Measurements from ENCODE around the gene PTPRT. TPM values are rescaled to one million over a fixed set of nuclear protein-coding genes. Genes with fewer than 3 reads are reported as not detected.

PTPRT gene
- total RNA-seq, 4 donors from 2014 or later = under 0.01 to 0.64 (median 0.40) TPM

- no peak for DNase-seq
- WGBS, 2 donors (ENCODE audit: low coverage in 1 of 2) = 90% methylated on average over 12 of the region's 12 CpGs; no CpG with 5 or more reads in 1 of the 2 donors
- in situ Hi-C loops (cut with MboI; ENCODE audit: low pct_ligation_motif_present in 1 of 4, low pct_unique_long_range_greater_than_20kb in 1 of 4, low sequenced_read_pairs in 3 of 4) = no loop called here
Measured at GRCh38 chr20:42102000-42102399, 1087.7 kb downstream of the PTPRT start.

DNA sequence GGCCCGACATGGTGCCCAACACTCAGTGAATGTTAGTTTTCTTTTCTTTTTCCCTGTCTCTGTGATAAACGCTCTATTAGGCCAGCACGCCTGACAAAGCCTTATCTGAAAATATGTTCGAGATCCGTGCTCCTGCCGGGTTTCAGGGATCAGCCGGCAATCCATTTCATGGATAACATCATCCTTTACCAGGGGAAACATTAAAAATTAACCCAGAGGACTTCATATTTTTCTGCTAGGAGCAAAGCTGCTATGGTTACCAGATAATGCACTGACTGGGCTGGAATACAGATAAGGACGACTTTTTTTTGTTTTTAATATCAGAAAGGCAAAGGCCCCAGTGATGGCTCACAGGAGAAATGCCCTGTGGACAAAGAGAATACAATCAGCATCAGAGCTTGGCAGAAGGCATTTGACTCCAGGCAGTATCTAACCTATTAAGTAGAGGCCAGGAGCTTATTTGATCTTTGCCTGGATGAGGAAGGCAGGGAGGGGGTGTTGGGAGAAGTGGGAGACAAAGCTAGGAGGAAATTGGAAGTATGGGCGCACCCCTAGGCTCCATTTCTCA is 1089.5 kb downstream of the PTPRT start:
- H3K27ac ChIP-seq = no peak overlapping the region
- 59 to 61% methylated on average over 8 to 9 of the region's 9 CpGs for WGBS, 2 donors (ENCODE audit: low coverage in 1 of 2)
- no peaks in the 10 kb centered on the region for H3K27me3 ChIP-seq
- no peaks in the 10 kb centered on the region for H3K9me3 ChIP-seq
- no peak overlapping the region for H3K4me3 ChIP-seq
- H3K36me3 ChIP-seq = no peaks in the 10 kb centered on the region
- intact Hi-C loops (cut with DNase I; ENCODE audit: low total_unique reads) = no loop called here
- no peak for DNase-seq
- in situ Hi-C loops (cut with MboI; ENCODE audit: low pct_ligation_motif_present in 1 of 4, low pct_unique_long_range_greater_than_20kb in 1 of 4, low sequenced_read_pairs in 3 of 4) = no loop called here
- no peaks in the 10 kb centered on the region for H3K4me1 ChIP-seq
- TF ChIP-seq EP300 (IDR thresholded peaks at IDR 0.05; ENCODE audit: low read depth) (no peak), POLR2A (IDR thresholded peaks at IDR 0.05) (no peak), POLR2AphosphoS5 (IDR thresholded peaks at IDR 0.05) (no peak)
- TF ChIP-seq, protein P1, sequence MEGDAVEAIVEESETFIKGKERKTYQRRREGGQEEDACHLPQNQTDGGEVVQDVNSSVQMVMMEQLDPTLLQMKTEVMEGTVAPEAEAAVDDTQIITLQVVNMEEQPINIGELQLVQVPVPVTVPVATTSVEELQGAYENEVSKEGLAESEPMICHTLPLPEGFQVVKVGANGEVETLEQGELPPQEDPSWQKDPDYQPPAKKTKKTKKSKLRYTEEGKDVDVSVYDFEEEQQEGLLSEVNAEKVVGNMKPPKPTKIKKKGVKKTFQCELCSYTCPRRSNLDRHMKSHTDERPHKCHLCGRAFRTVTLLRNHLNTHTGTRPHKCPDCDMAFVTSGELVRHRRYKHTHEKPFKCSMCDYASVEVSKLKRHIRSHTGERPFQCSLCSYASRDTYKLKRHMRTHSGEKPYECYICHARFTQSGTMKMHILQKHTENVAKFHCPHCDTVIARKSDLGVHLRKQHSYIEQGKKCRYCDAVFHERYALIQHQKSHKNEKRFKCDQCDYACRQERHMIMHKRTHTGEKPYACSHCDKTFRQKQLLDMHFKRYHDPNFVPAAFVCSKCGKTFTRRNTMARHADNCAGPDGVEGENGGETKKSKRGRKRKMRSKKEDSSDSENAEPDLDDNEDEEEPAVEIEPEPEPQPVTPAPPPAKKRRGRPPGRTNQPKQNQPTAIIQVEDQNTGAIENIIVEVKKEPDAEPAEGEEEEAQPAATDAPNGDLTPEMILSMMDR (IDR thresholded peaks at IDR 0.05) = no peak

More at GRCh38 chr20:42102000-42102399, 1087.7 kb downstream of the PTPRT start:
- TF ChIP-seq EP300 (IDR thresholded peaks at IDR 0.05; ENCODE audit: low read depth) = no peak
- no peak for TF ChIP-seq POLR2A (IDR thresholded peaks at IDR 0.05)
- no peak for TF ChIP-seq POLR2AphosphoS5 (IDR thresholded peaks at IDR 0.05)
- TF ChIP-seq, protein P1 (IDR thresholded peaks at IDR 0.05) = no peak
- Histone ChIP-seq H3K27ac (no peak overlapping the region), H3K9me3 (no peaks in the 10 kb centered on the region), H3K36me3 (no peaks in the 10 kb centered on the region), H3K4me1 (no peaks in the 10 kb centered on the region), H3K27me3 (no peaks in the 10 kb centered on the region), H3K4me3 (no peak overlapping the region)
- intact Hi-C loops (cut with DNase I; ENCODE audit: low total_unique reads) = no loop called here

DNA sequence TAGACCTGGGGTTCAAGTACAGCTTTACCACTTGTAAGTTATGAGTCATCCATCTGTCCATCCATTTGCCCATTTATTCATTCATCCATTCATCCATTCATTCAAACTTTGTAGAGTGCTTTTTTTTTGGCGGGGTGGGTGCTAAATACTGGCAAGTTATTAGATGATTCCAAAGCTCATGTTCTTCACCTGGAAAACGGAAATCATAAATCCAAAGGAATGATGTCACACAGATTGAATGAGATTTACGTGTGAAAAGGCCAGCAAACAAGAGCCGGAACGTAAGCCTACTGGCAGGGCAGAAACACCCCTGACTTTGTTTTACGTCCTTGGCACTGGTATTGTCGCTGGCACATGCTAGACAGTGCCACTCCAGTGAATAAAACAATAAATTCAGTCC is 1090.6 kb downstream of the PTPRT start:
- Histone ChIP-seq H3K27me3 (no peaks in the 10 kb centered on the region), H3K36me3 (no peaks in the 10 kb centered on the region), H3K4me1 (no peaks in the 10 kb centered on the region), H3K4me3 (no peak overlapping the region), H3K9me3 (no peaks in the 10 kb centered on the region), H3K27ac (no peak overlapping the region)
- in situ Hi-C loops (cut with MboI; ENCODE audit: low pct_ligation_motif_present in 1 of 4, low pct_unique_long_range_greater_than_20kb in 1 of 4, low sequenced_read_pairs in 3 of 4) = no loop called here
- intact Hi-C loops (cut with DNase I; ENCODE audit: low total_unique reads) = no loop called here
- 63% methylated on average over 7 of the region's 7 CpGs; no CpG with 5 or more reads in 1 of the 2 donors for WGBS, 2 donors (ENCODE audit: low coverage in 1 of 2)
- no peak for DNase-seq
- TF ChIP-seq POLR2AphosphoS5 (IDR thresholded peaks at IDR 0.05) (no peak), EP300 (IDR thresholded peaks at IDR 0.05; ENCODE audit: low read depth) (no peak), POLR2A (IDR thresholded peaks at IDR 0.05) (no peak)
- TF ChIP-seq, protein P1 (IDR thresholded peaks at IDR 0.05) = no peak

DNA sequence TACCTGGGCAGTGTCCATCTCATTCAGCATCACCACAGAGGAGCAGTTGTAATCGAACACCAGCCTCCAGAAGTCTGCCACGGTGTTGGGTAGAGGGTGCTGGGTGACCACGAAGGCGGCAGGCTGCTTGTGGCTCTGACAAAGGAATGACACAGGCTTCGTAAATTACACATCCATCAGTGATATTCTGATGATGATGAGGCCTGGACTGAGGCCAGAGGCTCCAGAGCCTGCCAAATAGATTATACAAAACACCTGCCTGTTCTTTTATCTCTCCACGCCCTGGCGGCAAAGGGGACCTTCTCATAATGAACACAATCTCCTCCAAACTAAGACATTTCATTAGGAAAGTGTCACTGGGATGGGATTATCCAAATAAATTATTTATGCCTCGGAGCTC is 1091.3 kb downstream of the PTPRT start:
- H3K27ac ChIP-seq = no peak overlapping the region
- TF ChIP-seq POLR2AphosphoS5 (IDR thresholded peaks at IDR 0.05) = no peak
- no peak for TF ChIP-seq EP300 (IDR thresholded peaks at IDR 0.05; ENCODE audit: low read depth)
- TF ChIP-seq, protein P1 (IDR thresholded peaks at IDR 0.05) = no peak
- TF ChIP-seq POLR2A (IDR thresholded peaks at IDR 0.05) = no peak
- intact Hi-C loops (cut with DNase I; ENCODE audit: low total_unique reads) (no loop called here), in situ Hi-C loops (cut with MboI; ENCODE audit: low pct_ligation_motif_present in 1 of 4, low pct_unique_long_range_greater_than_20kb in 1 of 4, low sequenced_read_pairs in 3 of 4) (no loop called here)
- no peaks in the 10 kb centered on the region for H3K36me3 ChIP-seq
- WGBS, 2 donors (ENCODE audit: low coverage in 1 of 2) = 17 to 66% methylated on average over 1 to 8 of the region's 8 CpGs
- H3K9me3 ChIP-seq = no peaks in the 10 kb centered on the region
- no peaks in the 10 kb centered on the region for H3K4me1 ChIP-seq
- H3K27me3 ChIP-seq = no peaks in the 10 kb centered on the region
- DNase-seq = no peak
- no peak overlapping the region for H3K4me3 ChIP-seq

Measured in transverse colon (tissue), 4 donors.